ENCODE results near the gene C1orf167.

Gene C1orf167

DNA sequence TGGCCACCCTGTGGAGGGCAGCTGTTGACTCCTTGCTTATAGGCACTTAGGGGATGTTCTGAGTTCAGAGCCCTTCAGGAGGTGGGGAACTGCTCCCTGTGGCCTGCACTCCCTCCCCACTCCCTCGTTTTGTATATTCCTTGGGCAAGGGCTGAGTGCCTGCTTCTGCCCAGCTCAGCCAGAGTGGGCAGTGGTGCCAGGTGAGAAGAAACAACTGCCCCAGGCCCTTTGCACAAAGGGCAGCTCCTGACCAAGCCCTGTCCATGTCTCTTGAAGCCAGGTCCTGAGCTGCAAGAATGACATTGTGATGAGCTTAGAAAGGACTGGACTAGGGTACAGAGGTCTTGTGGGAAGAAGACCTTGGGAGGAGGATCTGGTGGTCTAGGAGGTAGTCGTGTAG is 23.9 kb upstream of the C1orf167 start:
- no peak for DNase-seq

DNA sequence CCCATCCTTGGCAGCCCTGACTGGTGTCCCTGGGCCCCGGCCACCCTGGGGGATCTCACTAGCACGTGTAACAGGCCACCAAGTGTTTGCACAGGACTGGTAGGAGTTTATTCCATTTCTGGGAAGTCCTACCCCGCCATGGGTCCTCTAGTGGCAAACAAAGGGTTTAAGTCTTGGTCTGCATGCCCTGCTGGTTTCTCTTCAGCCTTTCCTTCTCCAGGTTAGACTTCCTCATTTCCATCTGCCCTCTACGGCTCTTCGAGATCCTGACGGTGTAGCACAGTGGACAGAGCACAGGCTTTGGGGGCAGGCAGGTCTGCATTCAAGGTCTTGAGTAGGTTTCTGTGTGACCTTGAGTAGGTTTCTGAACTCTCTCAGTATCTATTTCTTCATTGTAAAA is 23.2 kb upstream of the C1orf167 start:
- DNase-seq = no peak

DNA sequence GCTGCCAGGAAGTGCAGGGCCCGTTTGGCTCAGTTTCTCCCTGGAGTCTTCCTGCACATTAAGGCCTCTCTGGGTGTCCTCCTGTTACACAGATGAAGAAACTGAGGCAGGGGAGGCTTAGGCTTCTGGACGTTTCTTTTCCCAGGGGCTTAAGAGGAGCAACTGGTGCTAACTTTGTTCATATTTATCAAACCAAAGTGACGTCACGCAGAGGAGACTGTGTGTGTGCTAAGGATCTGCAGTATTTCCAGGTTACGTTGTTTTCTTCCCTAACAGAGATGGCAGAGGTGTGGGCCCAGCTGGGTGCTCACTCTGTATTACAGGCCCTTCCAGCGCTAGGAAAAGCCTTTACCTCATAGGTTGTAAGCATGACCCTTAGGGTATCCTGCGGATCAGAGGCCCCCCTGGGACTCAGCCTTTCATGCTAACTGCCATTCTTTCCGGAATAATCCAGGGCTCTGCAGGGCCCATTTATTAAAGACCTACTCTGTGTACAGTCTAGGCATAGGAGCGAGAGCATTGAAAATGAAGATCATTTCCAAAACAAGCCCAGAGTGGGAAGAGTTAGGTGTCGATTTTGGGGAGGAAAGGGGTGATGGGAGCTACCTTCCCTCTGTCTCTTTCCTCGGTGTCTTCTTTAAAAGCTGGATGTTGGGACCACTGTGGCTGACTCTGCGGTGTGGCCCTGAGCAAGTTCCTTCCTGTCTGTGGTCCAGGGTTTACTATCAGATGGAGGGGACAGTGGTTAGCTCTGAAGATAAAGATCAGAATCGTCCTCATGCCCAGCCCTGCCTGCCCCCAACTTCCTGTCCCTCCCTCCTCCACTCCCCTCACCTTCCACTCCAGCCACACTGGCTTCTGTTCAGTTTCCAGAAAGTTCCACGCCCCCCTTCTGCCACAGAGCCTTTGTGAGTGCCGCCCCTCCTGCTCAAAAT is 21.5 kb upstream of the C1orf167 start:
- no peak for DNase-seq

DNA sequence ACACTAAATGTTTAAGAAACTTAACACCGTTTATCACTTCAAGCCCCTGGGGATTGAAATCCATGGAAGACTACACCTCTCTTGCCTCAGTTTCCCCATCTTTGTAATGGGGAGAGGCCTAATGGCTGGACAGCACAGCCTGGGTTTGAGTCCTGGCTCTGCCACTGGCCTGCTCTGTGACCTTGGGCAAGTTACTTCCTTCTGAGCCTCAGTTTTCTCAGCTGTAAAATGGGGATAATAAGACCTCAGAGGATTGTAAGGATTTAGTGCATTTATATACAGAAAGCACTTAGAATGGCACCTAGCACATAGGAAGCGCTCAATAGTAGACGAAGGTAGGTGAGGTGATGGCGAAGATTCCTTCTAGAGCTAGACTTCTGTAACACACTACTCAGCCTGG is 20.5 kb upstream of the C1orf167 start:
- no peak for DNase-seq

DNA sequence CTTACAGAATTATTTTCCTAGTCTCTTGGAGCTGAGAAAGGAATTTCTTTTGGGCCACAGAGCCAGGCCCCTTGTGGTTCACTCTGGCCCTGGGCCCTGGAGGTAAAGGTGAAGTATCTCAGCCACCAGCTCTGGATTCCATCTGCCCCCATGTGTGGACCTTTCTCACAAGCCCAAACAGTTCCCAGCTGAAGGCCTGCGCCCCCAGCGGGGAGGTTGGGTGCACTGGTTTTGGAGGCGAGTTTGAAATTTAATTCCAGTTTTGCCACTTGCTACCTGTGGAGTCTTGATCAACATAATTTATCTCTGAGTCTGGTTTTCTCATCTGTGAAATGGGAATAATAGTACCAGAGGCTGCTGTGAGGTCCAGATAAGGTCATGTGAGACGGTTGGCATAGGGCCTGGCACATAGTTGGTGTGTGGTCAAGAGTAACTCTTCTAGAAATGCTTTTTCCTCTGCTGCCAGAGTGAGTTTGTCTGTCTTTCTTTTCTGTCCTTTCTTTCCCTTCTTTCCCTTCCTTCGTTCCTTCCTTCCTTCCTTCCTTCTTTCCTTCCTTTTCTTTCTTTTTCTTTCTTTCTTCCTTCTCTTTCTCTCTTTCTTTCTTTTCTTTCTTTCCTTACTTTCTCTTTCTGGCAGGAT is 20.0 kb upstream of the C1orf167 start:
- no peak for DNase-seq

DNA sequence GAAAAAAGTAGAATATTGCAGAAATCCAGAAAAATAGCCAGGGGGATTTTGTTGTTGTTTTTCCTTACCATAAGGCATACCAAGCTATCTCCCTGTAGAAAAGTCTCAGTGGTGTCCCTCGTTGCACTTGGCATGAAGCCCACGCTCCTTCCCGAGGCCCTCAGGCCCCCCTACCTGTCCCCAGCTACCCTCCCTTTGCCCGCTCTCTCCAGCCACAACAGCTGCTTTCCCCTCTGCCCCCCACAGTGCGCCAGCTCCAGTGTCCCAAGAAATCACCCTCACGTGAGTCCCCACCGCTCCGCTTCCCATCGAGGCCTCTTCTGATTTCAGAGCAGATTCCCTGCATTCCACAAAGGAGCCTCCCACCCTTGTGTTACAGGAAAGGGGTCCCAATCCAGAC is 17.7 kb upstream of the C1orf167 start:
- no peak for DNase-seq

DNA sequence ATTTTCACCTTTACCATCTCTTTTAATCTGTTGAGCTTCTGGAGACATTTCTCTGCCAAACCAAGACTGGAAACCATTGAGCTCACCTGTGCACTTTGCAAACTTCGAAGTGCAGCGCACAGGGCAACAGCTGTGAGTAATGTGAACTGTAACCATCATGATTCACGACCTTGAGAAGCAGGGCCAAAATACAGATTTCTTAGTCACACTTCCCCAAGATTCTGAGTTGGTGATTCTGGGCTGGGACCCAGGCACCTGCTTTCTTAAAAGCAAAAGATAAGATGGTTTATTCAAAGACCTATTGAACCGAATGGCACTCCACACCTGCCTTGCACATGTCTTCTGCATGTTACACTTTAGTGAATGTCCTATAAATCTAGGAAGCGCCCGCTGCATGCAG is 15.9 kb upstream of the C1orf167 start:
- DNase-seq = no peak

DNA sequence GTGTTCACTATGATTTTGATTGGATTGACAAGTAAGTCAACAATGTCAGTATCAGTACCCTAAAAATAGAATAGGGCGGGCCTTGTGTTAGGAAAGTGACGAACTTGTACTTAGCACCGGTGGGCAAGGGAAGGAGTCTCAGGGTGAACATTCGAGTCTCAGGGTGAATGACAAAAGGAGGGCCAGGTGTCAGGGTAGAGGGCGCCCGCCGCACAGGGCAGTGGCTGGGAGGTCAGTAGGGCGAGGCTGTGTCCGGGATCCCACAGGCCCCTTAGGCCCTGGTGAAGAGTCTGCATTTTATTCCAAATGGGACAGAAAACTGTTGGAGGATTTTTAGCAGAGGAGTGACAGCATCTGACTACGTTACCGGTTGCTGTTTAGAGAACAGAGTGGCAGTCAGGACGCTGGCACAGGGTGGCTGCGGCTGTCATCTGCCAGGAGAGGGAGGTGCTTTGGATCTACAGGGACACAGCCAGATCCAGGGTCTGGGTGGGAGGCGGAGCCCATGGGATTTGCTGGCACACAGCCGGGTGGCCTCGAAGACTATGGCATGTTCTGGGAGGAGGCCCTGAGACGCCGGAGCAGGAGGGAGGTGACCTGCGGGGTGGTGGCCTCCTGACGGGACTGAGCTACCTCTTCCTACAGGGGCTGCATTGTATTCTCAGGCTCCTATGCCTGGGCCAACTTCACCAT is 15.1 kb upstream of the C1orf167 start:
- no peak for DNase-seq

DNA sequence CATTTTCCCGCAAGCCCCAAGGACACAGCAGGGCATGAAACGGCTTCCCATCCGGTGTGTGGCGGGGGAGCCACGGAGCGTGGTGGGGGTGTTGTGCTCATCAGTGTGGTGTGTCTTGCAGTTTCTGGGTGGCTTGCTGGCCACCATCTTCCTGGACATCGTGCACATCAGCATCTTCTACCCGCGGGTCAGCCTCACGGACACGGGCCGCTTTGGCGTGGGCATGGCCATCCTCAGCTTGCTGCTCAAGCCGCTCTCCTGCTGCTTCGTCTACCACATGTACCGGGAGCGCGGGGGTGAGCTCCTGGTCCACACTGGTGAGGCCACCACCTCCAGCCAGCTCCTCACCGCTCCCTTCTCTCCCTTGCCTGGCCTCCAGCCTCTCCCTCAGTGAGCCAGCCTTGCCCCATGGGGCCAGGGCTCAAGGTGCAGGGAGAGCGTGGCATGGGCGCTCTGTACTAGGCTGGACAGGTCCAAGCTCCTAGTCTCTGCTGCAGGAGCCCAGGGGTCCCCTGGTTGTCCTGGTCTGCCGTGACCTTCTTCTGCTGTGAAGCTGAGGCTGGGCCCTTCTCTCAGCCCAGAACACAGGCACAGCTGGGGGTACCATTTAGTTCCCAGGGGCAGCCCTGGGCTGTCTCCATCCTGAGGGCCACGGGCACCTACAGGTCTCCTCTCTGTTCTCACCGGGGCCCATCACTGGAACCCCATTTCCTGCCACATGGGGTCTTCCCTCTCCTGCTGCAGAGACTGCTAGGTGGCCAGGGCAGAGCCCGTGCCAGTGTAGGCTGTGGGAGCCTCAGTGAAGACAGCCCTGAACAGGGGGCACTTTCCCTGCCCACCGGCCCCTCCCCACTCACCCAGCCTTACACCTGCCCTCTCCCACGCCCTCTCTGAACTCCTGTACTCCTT is 13.4 kb upstream of the C1orf167 start:
- no peak for DNase-seq

DNA sequence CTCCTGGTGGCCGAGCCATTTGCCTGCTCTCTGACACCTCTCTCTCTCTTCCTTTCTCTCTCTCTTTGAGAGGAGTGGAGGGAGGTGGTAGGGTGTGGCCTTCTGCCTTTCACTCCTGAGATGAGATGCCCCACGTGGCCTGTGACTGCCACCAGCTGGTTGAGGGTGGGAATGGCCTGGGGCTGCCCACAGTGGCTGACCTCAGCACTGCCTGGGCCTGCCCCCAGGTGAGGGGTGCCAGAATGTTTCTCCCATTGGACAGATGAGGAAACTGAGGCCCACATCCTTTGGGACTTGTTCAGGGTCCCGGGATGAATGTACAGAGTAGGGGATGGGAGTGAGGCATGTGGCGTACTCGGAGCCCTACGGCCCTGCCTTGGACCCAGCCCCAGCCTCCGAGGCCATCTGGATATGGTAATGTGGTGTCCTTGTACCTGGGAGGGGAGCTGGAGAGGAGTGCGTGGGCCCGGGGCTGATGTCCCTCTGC is 12.7 kb upstream of the C1orf167 start:
- DNase-seq = no peak

DNA sequence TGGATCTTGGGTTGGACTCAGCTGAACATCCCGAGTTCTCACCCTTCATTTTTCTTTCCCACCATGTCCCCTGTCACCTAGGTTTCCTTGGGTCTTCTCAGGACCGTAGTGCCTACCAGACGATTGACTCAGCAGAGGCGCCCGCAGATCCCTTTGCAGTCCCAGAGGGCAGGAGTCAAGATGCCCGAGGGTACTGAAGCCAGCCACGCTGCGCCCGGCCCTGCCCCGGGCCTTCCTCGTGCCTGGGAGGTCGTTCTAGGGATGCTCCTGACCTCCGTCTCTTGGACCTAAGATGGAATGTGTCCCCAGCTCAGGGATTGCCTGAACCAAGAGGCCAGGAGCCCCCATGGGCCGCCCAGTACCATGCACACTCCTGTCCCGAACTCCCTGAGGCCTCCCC is 12.0 kb upstream of the C1orf167 start:
- DNase-seq = no peak

DNA sequence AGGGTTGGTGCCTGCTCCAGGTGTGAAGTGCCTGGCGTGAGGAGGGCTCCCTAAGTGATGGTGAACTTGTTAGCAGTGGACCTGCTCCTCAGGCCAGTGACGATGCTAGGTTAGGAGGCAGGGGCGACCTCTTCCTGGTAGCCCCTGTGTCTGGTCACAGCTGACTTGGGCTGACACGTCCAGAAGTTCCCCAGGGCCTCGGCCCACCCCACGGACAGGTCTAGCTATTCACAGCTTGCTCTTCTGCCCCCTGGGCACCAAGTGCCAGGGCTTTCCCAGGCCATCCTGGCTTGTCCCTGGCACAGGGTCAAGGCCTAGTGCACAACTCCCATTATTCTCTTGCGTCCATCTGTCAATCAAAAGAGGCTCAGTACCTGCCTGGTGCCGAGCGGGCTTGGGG is 10.9 kb upstream of the C1orf167 start:
- DNase-seq = no peak

DNA sequence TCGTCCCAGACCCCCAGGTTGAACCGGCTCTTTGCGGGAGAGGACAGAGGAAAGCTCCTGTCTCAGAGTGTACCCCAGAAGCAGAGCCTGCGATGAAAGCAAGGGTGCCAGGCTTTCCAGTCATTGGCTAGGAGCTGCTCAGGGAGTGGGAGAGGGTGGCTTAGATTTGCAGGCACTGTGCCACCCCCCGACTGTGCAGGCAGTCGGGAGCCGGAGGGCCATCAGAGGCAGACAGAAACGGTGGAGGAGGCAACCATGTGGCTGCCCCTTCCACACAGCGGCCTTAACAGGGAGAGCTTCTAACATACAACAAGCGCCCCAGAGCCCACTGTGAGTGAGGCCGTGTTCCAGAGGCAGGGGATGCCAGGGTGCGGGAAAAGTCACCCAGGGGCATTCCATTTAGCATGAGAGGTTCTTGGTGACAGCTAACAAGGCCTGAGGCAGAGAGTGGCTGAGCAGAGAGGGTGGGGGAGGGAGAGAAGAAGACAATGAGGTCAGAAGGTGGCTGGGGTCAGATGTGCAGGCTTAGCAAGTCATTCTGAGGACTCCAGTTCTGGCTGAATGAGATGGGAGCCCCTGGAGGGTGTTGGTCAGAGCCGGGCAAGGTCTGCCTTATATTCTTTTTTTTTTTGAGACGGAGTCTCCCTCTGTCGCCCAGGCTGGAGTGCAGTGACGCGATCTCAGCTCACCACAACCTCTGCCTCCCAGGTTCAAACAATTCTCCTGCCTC is 9.5 kb upstream of the C1orf167 start:
- no peak for DNase-seq

DNA sequence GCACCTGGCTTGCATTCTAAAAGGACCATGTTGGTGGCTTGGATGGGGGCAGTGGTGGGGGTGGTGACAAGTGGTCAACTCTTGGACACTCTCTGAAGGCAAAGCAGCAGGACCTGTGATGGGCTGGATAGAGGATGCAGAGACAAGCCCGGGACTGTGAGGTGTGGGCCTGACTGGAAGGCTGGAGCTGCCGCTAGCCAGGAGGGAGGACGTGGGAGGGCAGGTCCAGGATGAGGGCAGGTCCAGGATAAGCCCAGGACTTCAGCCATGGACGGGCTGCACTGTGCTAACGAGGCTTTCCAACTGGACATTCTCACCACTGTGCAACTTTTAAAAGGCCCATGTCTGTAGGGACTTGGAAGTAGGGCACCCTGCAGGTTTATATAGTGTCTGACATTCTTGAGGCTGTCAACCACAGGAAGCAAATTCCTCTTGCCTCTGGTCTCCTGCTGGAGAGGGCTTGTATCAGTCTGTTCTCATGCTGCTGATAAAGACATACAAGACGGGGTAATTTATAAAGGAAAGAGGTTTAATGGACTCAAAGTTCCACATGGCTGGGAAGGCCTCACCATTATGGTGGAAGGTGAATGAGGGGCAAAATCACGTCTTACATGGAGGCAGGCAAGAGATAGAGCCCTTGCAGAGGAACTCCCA is 8.3 kb upstream of the C1orf167 start:
- DNase-seq = no peak

DNA sequence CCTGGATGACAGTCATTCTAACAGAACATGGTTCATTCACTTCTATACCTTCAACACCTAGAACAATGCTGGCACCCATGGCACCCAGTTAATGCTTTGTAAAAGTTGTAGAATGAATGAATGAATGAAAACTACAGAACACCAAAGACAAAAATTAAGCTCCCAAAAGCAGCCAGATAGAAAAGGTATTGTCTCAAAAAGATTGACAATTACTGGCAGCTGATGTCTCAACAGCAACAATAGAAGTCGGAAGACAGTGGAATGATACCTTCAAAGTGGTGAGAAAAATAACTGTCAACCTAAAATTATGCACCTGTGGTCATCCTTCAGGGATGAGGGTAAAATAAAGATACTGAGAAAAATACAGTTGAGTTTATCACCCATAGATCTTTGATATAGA is 4.9 kb upstream of the C1orf167 start:
- DNase-seq = no peak

DNA sequence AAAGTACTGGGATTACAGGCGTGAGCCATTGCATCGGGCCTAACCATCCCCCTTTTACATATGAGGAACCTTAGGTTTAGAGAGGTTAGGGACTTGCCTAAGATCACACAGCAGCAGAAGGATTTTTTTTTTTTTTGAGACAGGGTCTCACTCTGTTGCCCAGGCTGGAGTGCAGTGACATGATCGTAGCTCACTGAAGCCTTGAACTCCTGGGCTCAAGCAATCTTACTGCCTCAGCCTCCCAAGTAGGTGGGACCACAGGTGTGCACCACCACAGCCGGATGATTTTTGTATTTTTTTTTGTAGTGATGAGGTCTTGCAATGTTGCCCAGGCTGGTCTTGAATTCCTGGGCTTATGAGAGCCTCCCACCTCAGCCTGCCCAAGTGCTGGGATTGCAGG is 2.2 kb upstream of the C1orf167 start:
- no peak for DNase-seq

DNA sequence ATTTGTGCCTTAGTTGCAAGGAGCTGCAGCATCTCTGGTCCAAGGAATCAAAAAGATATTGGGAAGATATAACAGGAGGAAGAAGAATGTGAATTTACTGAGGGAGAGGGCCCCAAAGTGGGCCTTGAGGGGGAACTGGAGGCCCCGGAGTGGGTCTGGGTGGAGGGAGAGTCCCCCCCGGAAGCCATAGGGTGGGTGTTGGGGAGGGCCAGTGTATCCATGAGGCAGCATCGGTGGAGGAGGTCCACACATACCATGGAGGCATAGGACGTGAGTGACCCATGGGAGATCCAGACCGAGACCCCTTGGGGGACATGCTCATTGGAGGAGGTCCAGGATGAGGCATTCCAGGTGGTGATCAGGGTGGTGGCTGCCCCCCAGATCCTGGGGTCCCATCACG is 708 bp upstream of the C1orf167 start:
- DNase-seq = no peak

DNA sequence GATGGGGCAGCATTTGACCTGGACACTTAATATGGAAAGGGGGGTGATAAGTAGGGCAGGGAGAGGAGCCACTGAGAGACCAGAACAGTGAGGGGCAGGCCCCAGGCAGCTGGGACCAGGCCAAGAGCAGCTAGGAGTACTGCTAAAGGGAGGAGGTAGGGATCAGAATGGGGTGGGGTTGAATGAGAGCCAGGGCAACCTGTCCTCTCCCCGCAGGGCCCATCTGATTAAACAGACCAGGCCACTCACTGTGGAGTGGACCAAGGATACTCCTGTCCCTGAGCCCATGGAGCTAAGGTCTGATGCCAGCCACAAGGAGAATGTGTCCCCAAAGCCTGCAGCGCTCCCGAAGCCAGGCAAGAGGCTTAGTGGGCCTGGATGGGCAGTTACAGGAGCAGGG is 2.1 kb downstream of the C1orf167 start:
- DNase-seq = no peak

DNA sequence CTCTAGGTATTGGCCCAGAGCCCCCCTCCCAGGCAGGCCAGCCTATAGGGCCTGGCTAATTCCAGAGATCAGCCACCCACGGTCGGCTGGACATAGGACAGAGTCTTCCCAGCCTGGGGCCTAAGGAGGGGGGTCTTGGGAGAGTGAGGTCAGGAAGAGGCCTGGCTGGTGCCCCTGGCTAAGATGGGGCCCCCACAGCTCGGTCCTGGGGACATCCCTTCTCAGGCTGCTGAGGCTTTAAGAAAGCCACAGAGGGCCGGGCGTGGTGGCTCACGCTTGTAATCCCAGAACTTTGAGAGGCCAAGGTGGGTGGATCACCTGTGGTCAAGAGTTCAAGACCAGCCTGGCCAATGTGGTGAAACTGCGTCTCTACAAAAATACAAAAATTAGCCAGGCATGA is 2.5 kb downstream of the C1orf167 start:
- DNase-seq = no peak

DNA sequence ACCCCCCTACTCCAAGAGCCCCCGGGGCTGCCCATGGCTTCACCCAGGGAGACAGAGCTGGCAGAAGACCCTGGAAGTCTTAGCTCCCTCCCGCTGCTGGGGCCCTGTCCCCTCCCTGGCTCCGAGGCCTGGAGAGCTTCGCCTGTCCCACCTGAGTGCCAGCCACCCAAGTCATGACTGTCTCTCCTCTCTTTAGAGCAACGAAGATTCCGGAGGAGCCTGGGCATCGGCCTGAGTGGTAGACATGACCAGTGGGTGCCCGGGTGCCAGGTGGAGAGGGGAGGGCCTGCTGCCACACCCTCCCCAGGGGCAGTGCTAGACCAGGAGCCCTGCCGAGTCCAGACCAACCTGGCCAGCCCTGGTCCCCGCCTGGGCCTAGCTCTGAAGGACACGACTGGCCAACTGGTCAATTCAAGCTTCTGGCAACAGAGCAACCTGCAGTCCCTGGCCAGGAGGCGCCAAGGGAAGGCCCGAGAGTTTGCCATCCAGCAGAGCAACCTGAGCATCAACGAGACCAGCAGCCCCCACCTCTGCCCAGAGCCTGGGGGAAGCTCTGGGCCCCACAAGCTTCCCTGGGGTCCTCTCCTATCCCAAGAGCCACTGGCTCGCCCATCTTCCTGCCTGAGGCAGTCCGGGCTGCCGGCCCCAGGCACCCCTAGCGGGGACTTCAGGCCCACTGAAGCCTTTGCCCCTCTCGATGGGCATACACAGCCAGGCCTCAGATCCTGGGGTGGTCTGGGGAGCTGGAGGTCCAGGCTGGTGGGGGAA is 3.9 kb downstream of the C1orf167 start:
- DNase-seq = no peak

DNA sequence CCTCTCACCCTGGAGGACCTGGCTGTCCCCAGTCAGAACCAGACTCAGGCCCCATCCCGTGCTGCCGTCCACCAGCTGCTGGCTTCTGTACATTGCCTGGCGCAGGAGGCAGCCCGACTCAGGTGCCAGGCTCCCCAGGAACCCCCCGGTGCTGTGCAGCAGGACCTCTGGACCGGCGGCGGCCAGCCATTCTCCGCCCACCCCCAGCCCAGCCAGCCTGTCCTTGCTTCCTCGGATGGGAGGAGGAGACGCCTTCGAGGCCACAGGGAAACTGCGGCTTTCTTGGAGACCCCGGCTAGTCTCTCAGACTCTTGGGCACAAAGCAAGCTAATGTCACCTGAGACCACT is 4.4 kb downstream of the C1orf167 start:
- DNase-seq = no peak
